NCI-H226 (cell line): ENCODE data around the gene PRELID3B.

Source experiments
- DNase-seq: peaks from one replicate; pipeline ENCODE4 v3.0.0-alpha.2; 2015

PRELID3B gene

GRCh38 chr20:58993332-58994248, 49.0 kb downstream of the PRELID3B start:
- DNase-seq: no peak

GRCh38 chr20:58992911-58993310, 49.7 kb downstream of the PRELID3B start:
- no peak for DNase-seq

DNA sequence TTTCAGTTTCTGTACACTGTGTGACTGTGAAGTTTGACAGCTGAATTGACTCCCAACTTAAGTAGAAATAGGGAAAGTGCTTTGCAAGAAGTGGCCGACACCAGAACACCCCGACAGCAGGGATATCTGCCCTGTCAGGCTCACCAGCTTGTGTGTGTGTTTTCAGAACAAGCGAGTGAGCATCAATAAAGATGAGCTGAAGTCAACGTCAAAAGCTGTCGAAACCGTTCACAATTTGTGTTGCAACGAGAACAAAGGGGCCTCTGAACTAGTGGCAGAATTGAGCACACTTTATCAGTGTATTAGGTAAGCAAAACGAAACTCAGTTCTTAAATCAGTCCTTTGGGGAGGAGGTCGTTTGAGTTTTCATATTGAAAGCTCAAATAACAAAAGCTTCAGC, 50.9 kb downstream of the PRELID3B start:
- DNase-seq: no peak

- DNase-seq: no peak
Measured at GRCh38 chr20:58990651-58991445, 51.7 kb downstream of the PRELID3B start.

DNA sequence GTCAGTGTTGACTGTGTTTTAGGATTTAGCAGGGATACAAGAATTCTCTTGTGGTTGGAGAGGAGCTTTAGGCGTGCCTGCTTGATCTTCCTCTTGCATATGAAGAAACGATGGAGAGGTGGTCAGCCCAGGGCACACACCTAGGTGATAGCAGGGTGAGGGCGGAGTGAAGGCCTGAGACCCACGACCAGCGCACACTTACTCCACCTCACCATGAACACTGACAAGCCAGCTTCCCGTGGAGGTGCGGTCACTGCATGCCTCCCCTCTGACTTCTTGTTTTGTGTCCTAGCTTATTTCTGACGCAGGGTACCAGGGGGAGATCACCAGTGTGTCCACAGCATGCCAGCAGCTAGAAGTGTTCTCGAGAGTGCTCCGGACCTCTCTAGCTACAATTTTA, 53.4 kb downstream of the PRELID3B start:
- DNase-seq: no peak

- DNase-seq: no peak
Measured at GRCh38 chr20:58988565-58988882, 54.1 kb downstream of the PRELID3B start.

DNA sequence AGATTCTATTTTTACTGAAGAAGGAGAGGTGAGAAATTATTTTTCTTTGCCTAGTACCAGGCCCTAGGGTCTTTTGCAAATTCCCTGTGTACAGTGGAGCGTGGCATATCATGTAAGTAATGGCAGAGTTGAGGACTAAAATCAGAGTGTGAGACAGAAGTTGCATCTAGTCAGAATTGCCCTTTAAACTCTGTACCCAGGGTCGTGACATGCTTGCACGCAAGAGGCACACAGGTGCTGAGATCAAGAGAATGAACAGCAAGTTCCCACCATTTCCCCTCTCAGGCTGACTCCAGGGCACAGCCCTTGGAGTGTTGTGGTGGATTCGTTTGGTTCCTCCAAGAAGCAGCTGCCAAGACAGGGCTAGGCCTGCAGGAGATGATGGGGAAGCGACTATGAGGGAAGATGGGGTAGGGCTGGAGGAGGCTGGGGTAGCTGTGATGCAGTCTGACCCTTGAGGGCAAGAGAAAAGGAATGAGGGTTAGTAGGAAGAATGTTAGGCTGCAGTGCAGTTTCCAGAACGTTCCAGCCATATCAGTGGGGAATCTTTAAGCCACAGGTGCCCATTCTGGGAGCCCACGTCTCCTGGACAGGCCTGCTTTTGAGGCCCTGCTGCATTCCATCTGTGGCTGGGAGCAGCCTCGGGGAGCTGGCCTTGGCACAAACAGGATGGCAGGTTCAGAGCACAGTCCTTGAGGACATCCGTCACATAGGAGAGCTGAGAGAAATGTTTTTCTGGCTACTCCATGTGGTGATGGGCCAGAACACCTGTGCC, 54.6 kb downstream of the PRELID3B start:
- no peak for DNase-seq

DNA sequence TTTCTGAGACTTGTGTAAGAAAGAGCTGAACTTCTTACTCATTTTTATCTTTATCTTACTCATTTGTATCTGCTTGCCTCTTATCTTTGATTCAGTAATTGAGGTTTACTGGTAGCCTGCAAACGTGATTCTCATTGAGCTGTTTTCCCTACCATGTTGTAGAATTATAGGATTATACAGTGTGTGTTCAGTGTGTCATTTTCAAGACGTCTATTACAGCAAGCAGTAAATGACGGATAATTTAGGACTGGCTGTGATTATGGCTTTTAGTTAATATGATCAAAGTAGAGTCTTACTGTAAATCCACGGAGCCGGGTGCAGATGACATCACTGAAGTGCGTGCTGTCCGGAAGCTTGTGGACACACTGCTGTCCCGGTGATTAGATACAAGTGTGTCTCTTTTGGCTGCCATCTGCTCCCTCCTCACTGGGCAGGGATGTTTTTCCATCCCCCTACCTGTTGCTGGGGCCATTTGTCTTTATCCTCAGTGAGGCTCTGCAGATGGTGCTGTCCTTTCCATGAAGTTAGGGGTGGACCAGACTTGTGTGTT, 55.5 kb downstream of the PRELID3B start:
- DNase-seq: no peak

GRCh38 chr20:58986286-58986967, 56.2 kb downstream of the PRELID3B start:
- DNase-seq: no peak

GRCh38 chr20:58985656-58986055, 56.9 kb downstream of the PRELID3B start:
- no peak for DNase-seq

GRCh38 chr20:58984691-58985090, 57.9 kb downstream of the PRELID3B start:
- DNase-seq: no peak
